ENCODE results near the gene COG8.
A peak's percentile ranks its signal among the peaks of the same experiment; 100 is the strongest.
"Not testable (repeated sequence)": the region's sequence is repeated elsewhere in the genome, so short reads cannot be mapped to it uniquely, and the experiment has no call there.

COG8 gene

GRCh38 chr16:69318911-69319289 is 20.5 kb downstream of the COG8 start:
- no peak for DNase-seq (ENCODE audit: low read depth)

DNA sequence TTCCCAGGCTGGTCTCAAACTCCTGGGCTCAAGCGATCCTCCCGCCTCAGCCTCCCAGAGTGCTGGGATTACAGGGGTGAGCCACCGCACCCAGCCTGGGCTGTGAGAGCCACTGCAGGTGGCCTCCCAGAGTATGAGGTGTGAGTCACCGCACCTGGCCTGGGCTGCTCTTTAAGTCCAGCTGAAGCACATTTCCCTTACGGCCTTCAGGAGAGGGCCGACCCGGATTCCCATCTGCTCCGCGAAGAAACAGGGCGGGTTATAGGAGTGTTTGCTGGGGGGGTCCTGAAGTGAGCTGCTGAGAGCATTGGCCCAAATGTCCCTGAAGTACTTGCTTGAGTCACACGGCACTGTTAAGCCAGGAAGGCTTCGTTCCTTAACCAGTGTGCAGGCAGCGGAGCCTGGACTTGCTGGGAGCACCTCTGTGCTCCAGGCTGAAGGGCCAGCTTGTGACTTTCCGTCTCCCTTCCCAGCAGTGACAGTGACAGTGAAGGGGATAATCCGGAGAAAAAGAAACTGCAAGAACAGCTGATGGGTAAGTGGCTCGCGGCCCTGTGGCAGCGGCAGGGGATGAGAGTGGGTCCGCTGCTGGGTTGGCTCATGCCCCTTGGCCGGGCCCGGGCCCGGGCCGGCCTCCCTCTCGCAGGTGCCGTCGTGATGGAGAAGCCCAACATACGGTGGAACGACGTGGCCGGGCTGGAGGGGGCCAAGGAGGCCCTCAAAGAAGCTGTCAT is 21.0 kb downstream of the COG8 start:
- DNase-seq (ENCODE audit: low read depth), result no peak

- DNase-seq (ENCODE audit: low read depth), result no peak
Observed at GRCh38 chr16:69316595-69317034, 22.7 kb downstream of the COG8 start.

GRCh38 chr16:69315486-69316311 is 23.7 kb downstream of the COG8 start:
- no peak for DNase-seq (ENCODE audit: low read depth)

- no peak for DNase-seq (ENCODE audit: low read depth)
Observed at GRCh38 chr16:69314534-69314933, 24.8 kb downstream of the COG8 start.

DNA sequence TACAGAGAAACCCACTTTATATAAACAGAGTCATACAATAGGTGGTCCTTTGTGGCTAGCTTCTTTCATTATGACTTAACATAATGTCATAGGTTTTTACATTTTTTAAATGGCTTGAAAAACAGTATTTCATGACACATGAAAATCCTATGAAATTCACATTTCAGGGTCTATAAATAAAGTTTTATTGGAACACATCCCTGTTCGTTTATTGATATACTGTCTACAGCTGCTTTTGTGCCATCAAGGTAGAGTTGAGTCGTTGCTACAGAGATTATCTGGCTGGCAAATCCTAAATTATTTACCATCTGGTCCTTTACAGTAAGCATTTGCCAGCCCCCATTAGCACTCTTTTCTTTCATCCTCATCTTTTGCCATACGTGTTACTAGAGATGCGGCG is 25.9 kb downstream of the COG8 start:
- DNase-seq (ENCODE audit: low read depth), result no peak

- DNase-seq (ENCODE audit: low read depth), result no peak
Observed at GRCh38 chr16:69311533-69312387, 27.6 kb downstream of the COG8 start.

- DNase-seq (ENCODE audit: low read depth), result peak; percentile 93
Observed at GRCh38 chr16:69310653-69311532, 28.5 kb downstream of the COG8 start, which contains the start of gene VPS4A. Gene VPS4A (plus strand): TSS chr16:69311350. CDS start chr16:69311512, 162 bp downstream.

- no peak for DNase-seq (ENCODE audit: low read depth)
Observed at GRCh38 chr16:69309316-69309715, 30.0 kb downstream of the COG8 start.

DNA sequence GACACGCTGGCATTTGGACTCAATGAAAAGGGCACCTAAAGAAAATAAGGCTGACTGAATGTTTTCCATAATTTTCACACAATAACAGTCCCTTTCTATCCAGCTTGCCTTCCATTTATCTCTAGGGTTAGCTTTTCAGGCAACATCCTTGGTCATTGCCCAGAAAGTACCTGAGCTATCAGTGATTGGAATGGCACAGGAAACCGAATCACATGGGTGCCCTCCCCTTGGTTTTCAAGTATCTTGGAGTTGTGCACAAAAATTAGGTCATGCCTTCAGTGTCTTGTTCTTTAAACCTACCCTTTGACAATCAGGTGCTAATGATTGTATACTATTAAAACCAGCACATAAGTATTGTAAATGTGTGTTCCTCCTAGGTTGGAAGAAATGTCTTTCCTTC is 31.5 kb downstream of the COG8 start:
- no peak for DNase-seq (ENCODE audit: low read depth)

- no peak for DNase-seq (ENCODE audit: low read depth)
Observed at GRCh38 chr16:69307091-69307490, 32.3 kb downstream of the COG8 start.

DNA sequence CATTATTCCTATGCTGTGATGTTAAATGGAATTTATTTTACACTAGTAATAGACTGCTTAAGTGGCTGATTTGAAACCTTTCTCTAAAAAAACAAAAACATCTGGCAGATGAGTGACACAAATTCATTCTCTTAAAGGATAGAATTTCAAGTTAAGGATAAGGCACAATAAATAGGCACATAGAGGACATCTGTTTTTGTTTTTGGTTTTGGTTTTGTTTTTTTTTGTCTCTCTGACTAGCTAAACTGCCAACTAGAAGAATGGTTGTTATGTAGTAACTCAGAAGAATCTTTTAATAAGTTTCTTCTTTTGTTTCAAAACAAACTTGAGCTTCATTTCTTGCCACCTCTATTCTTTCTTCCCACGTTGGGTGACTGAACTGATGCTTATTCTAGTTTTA is 33.3 kb downstream of the COG8 start:
- no peak for DNase-seq (ENCODE audit: low read depth)

DNA sequence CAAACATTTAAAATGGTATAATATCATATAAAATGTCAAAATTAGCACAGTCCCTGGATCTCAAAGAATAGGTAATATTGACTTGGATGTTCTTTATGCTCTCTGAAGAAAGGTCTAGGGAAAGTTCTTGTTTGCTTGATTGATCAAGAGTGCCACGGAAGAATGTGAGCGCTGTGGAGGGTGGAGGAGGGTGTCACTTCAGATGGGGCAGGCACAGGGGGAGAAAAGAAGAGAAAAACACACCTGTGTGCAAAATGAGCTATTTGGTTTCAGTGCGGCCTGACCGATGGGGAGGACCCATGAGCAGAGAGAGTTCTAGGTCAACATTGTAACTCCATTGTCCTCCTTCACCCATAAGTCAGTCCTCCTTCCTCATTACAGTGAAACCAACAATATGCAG is 37.1 kb downstream of the COG8 start:
- DNase-seq (ENCODE audit: low read depth), result no peak

GRCh38 chr16:69301861-69302260 is 37.5 kb downstream of the COG8 start:
- DNase-seq (ENCODE audit: low read depth), result no peak

- no peak for DNase-seq (ENCODE audit: low read depth)
Observed at GRCh38 chr16:69301187-69301586, 38.2 kb downstream of the COG8 start.

GRCh38 chr16:69298261-69298660 is 41.1 kb downstream of the COG8 start:
- DNase-seq (ENCODE audit: low read depth), result no peak

DNA sequence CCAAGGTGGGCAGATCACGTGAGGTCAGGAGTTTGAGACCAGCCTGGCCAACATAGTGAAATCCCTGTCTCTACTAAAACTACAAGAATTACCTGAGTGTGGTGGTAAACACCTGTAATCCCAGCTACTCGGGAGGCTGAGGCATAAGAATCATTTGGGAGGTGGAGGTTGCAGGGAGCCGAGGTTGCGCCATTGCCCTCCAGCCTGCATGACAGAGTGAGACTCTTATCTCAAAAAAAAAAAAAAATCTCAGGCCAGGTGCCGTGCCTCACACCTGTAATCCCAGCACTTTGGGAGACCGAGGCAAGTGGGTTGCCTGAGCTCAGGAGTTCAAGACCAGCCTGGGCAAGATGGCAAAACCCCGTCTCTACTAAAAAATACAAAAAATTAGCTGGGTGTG is 42.6 kb downstream of the COG8 start:
- not testable (repeated sequence) for DNase-seq (ENCODE audit: low read depth)

- no peak for DNase-seq (ENCODE audit: low read depth)
Observed at GRCh38 chr16:69294051-69294450, 45.3 kb downstream of the COG8 start.

- no peak for DNase-seq (ENCODE audit: low read depth)
Observed at GRCh38 chr16:69293401-69293800, 46.0 kb downstream of the COG8 start.

DNA sequence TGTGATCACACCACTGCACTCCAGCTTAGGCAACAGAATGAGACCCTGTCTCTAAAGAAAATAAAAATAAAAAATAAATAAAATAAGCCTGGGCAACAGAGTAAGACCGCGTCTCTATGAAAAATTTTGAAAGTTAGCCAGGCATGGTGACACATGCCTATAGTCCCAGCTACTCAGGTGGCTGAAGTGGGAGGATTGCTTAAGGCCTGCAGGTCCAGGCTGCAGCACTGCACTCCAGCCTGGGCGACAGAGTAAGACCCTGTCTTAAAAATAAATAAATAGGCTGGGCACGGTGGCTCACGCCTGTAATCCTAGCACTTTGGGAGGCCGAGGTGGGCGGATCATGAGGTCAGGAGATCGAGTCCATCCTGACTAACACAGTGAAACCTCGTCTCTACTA is 47.7 kb downstream of the COG8 start:
- DNase-seq (ENCODE audit: low read depth), result not testable (repeated sequence)

DNA sequence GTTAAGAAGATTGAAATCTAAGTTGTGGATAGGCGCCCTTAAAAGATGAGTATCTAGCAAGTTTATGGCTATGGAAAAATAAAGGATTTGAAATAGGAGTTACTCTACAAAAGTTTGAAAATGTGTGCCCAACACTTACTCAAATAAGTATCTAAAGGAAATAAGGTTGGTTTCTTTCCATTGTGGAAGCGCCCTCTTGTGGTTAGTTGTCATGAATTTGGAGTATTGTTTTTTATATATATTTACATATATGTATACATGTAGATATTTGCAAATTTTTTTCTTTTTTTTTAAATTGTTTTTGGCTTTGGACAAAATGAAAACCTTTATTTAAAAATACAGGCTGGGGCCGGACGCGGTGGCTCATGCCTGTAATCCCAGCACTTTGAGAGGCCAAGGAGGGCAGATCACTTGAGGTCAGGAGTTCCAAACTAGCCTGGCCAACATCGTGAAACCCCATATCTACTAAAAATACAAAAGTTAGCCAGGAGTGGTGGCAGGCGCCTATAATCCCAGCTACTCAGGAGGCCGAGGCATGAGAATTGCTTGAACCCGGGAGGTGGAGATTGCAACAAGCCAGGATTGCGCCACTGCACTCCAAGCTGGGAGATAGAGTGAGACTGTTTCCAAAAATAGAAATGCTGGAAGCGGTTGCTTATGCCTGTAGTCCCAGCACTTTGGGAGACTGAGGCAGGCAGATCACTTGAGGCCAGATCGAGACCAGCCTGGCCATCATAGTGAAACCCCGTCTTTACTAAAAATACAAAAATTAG is 52.2 kb downstream of the COG8 start:
- DNase-seq (ENCODE audit: low read depth), result no peak

All from GM04504 (cell line).